Measurements from ENCODE around the gene DHRS7B.

DNA sequence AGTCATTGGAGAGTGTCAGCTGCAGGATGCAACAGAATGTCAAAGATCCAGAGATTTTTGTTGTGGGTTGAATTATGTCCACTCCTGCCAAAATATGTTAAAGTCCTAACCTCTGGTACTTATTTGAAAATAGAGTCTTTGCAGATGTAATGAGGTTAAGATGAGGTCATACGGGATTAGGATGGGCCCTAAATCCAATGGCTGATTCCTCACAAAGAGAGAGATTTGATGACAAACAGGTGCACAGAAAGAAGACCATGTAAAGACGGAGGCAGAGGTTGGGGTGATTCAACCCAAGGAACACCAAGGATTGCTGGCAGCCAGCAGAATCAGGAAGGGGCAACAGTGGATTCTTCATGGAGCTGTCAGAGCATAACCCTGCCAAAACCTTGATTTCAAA lies 49.5 kb upstream of the DHRS7B start:
- TF ChIP-seq, protein P1, sequence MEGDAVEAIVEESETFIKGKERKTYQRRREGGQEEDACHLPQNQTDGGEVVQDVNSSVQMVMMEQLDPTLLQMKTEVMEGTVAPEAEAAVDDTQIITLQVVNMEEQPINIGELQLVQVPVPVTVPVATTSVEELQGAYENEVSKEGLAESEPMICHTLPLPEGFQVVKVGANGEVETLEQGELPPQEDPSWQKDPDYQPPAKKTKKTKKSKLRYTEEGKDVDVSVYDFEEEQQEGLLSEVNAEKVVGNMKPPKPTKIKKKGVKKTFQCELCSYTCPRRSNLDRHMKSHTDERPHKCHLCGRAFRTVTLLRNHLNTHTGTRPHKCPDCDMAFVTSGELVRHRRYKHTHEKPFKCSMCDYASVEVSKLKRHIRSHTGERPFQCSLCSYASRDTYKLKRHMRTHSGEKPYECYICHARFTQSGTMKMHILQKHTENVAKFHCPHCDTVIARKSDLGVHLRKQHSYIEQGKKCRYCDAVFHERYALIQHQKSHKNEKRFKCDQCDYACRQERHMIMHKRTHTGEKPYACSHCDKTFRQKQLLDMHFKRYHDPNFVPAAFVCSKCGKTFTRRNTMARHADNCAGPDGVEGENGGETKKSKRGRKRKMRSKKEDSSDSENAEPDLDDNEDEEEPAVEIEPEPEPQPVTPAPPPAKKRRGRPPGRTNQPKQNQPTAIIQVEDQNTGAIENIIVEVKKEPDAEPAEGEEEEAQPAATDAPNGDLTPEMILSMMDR (IDR thresholded peaks at IDR 0.05), result no peak
- no peak for TF ChIP-seq ZFX (IDR thresholded peaks at IDR 0.05; ENCODE audit: borderline replicate concordance)

Measured in 22Rv1 (cell line).